SK-N-SH treated with all-trans-retinoic acid at 6 μM for 48 hours (cell line): ENCODE measurements around the gene RAPGEF5.

Experiments
- BACH2 ChIP-seq: fragments of 250-450 bp; sonication (Bioruptor Pico); IDR thresholded peaks from 2 replicates; pipeline ENCODE4 v1.9.0; 2021; ENCODE audit warnings: mild to moderate bottlenecking, borderline replicate concordance
- GLIS3 ChIP-seq: fragments of 250-450 bp; sonication (Bioruptor Pico); IDR thresholded peaks from 2 replicates; pipeline ENCODE4 v1.5.0; 2020; ENCODE audit warnings: mild to moderate bottlenecking, moderate library complexity
- ISL1 ChIP-seq: fragments of 250-450 bp; sonication (Bioruptor Pico); IDR thresholded peaks from 2 replicates; pipeline ENCODE4 v2.1.2; 2022; ENCODE audit warnings: mild to moderate bottlenecking, moderate library complexity
- PATZ1 ChIP-seq: fragments of 250-450 bp; sonication (Bioruptor Pico); IDR thresholded peaks from 2 replicates; pipeline ENCODE4 v1.8.0; 2020; ENCODE audit warnings: mild to moderate bottlenecking, moderate library complexity, borderline replicate concordance
- RARB ChIP-seq: fragments of 250-450 bp; sonication (Bioruptor Pico); IDR thresholded peaks from 2 replicates; pipeline ENCODE4 v1.8.0; 2021; ENCODE audit warnings: mild to moderate bottlenecking, moderate library complexity
- ZC3H10 ChIP-seq: fragments of 250-450 bp; sonication (Bioruptor Pico); IDR thresholded peaks from 2 replicates; pipeline ENCODE4 v1.5.1; 2021; ENCODE audit warnings: mild to moderate bottlenecking, moderate library complexity

GRCh38 chr7:22364900-22365299 lies 7.9 kb upstream of the RAPGEF5 start:
- TF ChIP-seq BACH2 (CRISPR knock-in tag) (no peak), GLIS3 (no peak), PATZ1 (CRISPR knock-in tag) (no peak), RARB (CRISPR knock-in tag) (no peak), ISL1 (CRISPR knock-in tag) (no peak), ZC3H10 (no peak)
